ENCODE data around the gene ST7. TPM values are rescaled to one million over a fixed set of nuclear protein-coding genes. Genes with fewer than 3 reads are reported as not detected.
"Not testable (repeated sequence)": the region's sequence is repeated elsewhere in the genome, so short reads cannot be mapped to it uniquely, and the experiment has no call there.

The ST7 gene
- total RNA-seq, 2 donors from 2014 or later, result 12.6 to 13.7 TPM

GRCh38 chr7:117017702-117018266 lies 64.5 kb downstream of the ST7 start:
- intact Hi-C loops (cut with DNase I, micrococcal nuclease), result no loop called here
- ATAC-seq (no peak), DNase-seq (no peak)

- DNase-seq (no peak), ATAC-seq (no peak)
- intact Hi-C loops (cut with DNase I, micrococcal nuclease), result no loop called here
Observed at GRCh38 chr7:117018713-117019112, 65.4 kb downstream of the ST7 start.

DNA sequence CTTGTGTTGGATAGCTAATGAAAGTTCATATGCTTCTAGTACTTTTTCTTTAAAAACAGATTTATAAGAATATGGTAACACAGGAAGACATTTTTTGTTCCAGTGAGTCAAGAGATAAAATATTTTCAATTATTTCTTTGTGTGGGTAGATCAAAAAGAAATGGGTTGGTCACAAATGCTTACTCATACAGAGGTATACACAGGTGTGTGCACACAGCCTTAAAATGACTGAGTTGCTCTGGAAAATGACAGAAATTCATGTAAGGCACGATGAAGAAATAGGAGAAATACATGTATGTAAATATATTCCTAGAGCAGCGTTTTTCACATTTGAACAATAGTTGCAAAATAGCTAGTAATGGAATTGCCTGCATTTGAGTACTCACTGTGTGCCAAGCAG lies 66.0 kb downstream of the ST7 start:
- ATAC-seq (no peak), DNase-seq (no peak)
- intact Hi-C loops (cut with DNase I, micrococcal nuclease), result no loop called here

DNA sequence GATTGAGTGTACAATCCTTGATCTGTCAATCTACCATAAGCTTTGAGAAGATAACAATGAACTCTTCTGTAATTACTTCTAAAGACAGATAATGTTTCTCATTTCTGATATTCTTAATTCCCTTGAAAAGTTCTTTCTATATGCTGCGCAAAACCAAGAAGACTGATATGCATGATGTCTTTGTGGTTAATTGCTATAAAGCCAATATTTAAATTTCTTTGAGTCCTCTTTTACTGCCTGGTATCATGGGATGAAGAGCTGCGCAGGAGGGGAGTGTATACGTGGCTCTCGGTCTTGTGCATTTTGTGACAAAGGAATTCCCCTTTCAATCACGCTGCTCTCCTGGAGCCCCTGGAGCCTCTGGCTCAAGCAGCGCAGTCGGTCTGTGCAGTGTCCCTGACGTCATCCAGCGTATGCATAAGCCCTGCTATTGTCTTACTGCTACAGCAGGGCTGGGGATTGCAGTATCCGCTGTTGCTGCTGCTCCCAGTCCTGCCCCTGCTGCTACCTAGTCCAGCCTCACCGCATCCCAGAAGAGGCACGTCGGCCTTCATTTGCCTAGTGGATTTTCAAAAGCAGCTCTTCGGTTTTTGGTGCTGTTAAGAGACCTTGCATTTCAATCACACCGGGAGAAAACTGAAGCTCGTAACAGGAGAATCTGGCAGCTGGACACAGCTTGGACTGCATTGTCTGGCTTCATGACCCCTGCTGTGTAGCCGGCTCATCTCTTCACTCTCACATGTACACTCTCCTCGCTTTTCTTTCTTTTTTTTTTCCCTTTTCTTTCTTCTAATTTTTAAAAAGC lies 66.7 kb downstream of the ST7 start:
- ATAC-seq (peak; percentile 44), DNase-seq (peak; percentile 16 to 49)
- intact Hi-C loops (cut with DNase I, micrococcal nuclease), result no loop called here

DNA sequence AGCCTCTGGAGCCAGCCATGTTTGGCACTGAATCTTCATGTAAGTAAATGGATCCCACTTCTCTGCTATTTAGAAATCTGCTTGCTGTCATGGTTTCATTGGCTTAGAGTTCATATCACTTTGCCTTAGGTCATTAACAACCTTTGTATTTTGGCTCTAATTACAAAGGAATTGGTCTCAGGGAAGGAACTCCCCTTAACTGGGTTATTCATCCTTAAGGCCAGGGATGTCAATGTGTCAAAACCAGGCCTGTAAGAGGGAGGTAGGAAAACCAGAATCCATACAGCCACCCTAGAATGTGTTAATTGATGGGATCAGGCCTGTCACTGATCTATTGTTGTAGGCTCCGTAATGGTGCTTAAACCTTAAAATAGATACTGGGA lies 67.3 kb downstream of the ST7 start:
- no peak for ATAC-seq
- intact Hi-C loops (cut with DNase I, micrococcal nuclease), result no loop called here
- DNase-seq, result no peak

GRCh38 chr7:117021366-117021765 lies 68.1 kb downstream of the ST7 start:
- DNase-seq (no peak), ATAC-seq (no peak)
- intact Hi-C loops (cut with DNase I, micrococcal nuclease), result no loop called here

DNA sequence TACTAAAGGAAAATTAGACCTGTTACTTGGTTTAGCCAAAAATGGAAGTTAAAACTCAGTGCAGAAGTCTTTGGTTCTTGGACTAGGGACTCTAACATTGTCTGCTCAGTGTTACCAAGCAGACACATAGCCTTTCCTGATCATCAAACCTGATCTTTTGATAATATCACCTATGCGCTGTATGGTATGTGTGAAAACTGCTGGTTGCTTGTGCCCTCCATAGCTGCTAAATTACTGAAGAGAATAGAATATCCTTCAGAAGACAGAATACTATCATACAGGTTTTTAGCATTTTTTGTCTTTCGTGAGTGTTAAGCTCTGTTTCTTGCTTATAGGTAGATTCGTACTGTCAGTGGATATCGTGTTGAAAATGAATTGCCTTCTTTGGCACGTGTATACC lies 68.7 kb downstream of the ST7 start:
- ATAC-seq, result no peak
- no peak for DNase-seq
- intact Hi-C loops (cut with DNase I, micrococcal nuclease), result no loop called here

DNA sequence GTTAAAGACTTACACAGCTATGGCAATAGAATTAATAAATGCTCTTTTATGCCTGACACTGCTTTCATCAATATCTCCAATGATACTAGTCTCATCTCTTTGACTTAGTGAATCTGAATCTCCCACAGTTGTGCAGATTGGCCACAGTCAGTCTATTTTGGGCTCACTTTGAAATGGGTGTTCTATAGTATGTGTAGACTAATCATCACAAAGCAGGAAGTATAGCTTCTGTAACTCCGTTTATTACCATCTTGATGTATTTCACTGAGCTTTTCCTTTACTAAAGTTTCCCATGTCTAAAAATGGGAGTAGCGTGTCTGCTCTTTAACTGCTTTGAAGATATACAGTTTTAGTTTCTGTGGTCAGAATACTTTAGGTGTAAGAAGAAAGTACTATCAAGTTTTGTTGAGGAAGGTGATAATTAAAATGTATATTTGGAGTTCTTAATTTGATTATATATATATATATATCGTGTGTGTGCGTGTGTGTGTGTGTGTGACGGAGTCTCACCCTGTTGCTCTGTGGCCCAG lies 70.1 kb downstream of the ST7 start:
- intact Hi-C loops (cut with DNase I, micrococcal nuclease), result no loop called here
- no peak for DNase-seq
- no peak for ATAC-seq

- intact Hi-C loops (cut with DNase I, micrococcal nuclease), result no loop called here
- ATAC-seq, result no peak
- no peak for DNase-seq
Observed at GRCh38 chr7:117024811-117025210, 71.5 kb downstream of the ST7 start.

DNA sequence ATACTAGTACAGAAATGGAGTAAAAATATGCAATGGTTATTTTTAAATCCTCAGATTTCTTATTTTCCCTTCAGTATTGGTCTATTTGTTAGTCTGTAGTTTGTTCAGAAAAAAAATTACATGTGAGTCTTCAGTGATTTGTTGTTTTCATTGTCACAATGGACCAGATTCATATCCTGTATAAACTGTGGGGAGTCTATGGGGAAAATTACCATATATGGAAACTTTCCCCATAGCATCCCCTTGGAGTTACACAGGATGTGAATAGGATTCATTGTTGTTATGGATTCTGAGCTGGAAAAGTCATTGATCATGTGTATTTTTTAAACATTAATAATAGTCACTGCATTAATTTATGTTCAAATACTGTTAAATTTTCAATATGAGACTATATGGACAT lies 72.6 kb downstream of the ST7 start:
- intact Hi-C loops (cut with DNase I, micrococcal nuclease), result no loop called here
- ATAC-seq, result no peak
- DNase-seq, result no peak

DNA sequence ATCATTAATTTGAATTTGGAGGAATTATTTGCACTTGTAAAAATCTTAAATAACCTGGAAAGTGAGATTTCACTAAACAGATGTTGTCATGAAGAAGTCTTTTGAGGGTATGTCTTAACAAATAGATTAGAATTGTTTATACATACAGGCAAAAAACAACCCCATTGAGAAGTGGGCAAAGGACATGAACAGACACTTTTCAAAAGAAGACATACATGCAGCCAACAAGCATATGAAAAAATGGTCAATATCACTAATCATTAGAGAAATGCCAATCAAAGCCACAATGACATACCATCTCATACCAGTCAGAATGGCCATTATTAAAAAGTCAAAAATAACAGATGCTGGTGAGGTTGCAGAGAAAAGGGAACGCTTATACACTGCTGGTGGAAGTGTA lies 77.0 kb downstream of the ST7 start:
- ATAC-seq; intact Hi-C loops (cut with DNase I, micrococcal nuclease); DNase-seq: not testable (repeated sequence)

DNA sequence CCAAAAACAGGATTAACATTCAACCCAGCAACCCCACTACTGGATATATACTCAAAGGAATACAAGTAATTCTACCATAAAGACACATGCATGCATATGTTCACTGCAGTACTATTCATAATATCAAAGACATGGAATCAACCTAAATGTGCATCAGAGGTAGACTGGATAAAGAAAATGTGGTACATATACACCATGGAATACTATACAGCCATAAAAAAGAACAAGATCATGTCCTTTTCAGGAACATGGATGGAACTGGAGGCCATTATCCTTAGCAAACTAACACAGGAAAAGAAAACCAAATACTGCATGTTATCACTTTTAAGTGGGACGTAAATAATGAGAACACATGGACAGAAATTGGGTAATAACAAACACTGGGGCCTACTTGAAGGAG lies 77.5 kb downstream of the ST7 start:
- intact Hi-C loops (cut with DNase I, micrococcal nuclease); DNase-seq; ATAC-seq: not testable (repeated sequence)

DNA sequence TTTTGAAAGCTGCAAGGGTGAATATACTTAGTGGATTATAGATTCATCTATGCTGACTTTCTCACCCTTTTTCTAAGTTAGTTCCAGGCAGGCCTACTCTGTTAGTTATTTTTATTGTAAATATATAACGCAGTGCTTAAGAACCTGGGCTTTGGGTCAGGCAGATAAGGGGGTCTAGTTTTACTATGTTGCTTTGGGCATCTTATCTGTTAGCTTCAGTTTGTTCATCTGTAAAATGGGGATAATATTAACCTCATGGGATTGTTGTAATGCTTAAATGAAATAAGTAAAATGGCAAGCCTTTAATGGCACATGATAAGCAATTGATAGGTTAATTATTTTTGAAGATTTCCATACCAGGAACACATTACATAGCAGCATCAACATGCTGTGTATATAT lies 79.5 kb downstream of the ST7 start:
- ATAC-seq (no peak), DNase-seq (no peak)
- intact Hi-C loops (cut with DNase I, micrococcal nuclease), result no loop called here

DNA sequence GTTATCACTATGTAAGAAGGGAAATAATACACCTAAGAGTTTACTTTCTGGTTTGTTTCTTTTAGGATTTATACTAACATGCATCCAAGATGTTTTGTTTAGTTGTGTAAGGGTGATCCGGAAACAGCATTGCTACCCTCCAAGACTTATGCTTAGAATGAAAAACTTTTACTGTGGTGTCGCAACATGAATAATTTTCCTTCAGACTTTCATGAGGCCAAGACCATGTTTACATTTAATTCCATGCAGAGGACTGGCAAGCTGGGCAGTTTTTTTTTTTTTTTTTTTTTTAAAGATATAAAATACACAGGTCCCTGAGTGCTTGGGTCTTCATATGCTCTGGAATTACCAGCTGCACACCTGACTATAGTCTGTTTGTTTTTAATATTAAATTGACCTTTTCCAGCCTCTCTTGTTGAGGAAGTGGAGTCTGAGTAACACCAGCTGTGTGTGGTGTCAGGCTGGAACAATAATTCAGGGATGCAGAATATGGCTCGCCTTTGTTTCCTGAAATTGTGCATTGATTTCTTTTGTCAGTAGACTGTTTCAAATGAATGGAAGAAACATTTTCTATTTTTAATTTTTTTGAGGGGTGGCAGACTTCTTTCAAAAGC lies 81.7 kb downstream of the ST7 start:
- ATAC-seq, result peak; percentile 45
- intact Hi-C loops (cut with DNase I, micrococcal nuclease), result no loop called here
- no peak for DNase-seq

- intact Hi-C loops (cut with DNase I, micrococcal nuclease), result no loop called here
- no peak for ATAC-seq
- no peak for DNase-seq
Observed at GRCh38 chr7:117035465-117035862, 82.2 kb downstream of the ST7 start.

GRCh38 chr7:117036053-117036669 lies 82.9 kb downstream of the ST7 start:
- no peak for ATAC-seq
- DNase-seq, result no peak
- intact Hi-C loops (cut with DNase I, micrococcal nuclease), result no loop called here

GRCh38 chr7:117036836-117037235 lies 83.5 kb downstream of the ST7 start:
- intact Hi-C loops (cut with DNase I, micrococcal nuclease), result no loop called here
- DNase-seq, result no peak
- ATAC-seq, result no peak

DNA sequence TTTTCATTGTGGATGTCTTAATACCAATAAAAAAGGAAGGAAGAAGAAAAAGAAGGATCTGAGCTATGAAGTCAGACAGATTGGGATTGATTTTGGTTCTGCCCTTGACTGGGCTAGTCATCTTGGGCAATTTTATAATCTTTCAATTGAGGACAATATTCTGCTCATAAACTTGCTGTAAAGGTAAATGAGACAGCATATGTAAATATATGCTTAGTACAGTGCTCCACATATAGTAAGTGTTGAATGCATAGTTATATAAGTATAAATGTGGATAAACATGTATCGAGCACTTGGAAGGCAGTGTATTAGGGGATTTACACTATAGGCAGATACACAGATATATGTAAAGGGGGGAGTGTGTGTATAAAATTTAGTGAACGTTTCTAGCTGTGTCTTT lies 85.1 kb downstream of the ST7 start:
- ATAC-seq, result peak; percentile 85
- intact Hi-C loops (cut with DNase I, micrococcal nuclease), result no loop called here

DNA sequence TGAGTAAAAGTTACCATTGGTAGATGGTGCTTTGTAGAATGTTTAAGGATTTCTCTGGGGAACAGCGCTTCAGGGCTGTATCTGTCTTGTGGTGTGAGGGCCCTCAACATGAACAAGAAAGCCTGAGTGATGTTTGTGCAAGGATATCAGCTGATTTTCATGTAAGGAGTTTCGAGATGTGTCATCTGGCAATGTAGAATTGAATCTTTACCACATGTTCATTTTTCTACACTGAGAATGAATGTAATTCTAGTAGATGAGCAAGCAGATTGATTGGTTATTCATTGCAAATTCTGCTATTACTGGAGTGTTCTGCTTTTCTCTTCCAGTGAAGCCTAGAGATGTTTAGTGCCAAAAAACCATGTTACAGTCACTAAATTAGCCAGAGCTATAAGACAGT lies 87.7 kb downstream of the ST7 start:
- no peak for ATAC-seq
- intact Hi-C loops (cut with DNase I, micrococcal nuclease), result no loop called here
- DNase-seq, result no peak

More for the DNA sequence above, 85.1 kb downstream of the ST7 start:
- no peak for DNase-seq

- DNase-seq, result no peak
- no peak for ATAC-seq
Observed at GRCh38 chr7:117041822-117042221, 88.5 kb downstream of the ST7 start.

More at GRCh38 chr7:117041822-117042221, 88.5 kb downstream of the ST7 start:
- intact Hi-C loops (cut with DNase I, micrococcal nuclease), result no loop called here

All from left colon (tissue), 2 donors.